MCF 10A (cell line): ENCODE measurements around the gene SLC39A13. TPM values are rescaled to one million over a fixed set of nuclear protein-coding genes. Genes with fewer than 3 reads are reported as not detected.

Experiments used
- BruUV-seq: library from RNA; stranded (reverse); fragments of 400-500 nt; replicated peaks from 2 replicates; lab custom pipeline; 2021; lab: Mats Ljungman, UMichigan
- CTCF ChIA-PET: fragments of 300-600 bp; sonication (Branson Sonifier 250); formaldehyde crosslinking; extraction: SDS; loops from one replicate; lab custom pipeline; 2021; ENCODE audit warnings: antibody characterized with exemption, inconsistent platforms; lab: Yijun Ruan, JAX
- POLR2A ChIA-PET: fragments of 300-600, 350-650 bp; sonication (Branson Sonifier 250); formaldehyde crosslinking; extraction: SDS; loops from one replicate; lab custom pipeline; 2020; ENCODE audit warnings: antibody characterized with exemption, inconsistent platforms; lab: Yijun Ruan, JAX
- DNase-seq: peaks from one replicate; pipeline ENCODE4 v3.0.0-alpha.2; 2018; ENCODE audit not compliant: unreplicated experiment
- H3K27ac Mint-ChIP-seq: one replicate; pipeline ENCODE4 v1.8.0; 2022; ENCODE audit warnings: mild to moderate bottlenecking, low read depth, mixed read lengths; ENCODE audit not compliant: unreplicated experiment
- H3K27me3 Mint-ChIP-seq: one replicate; pipeline ENCODE4 v1.8.0; 2022; ENCODE audit warnings: mixed read lengths; ENCODE audit not compliant: insufficient read depth, unreplicated experiment
- H3K36me3 Mint-ChIP-seq: one replicate; pipeline ENCODE4 v1.8.0; 2022; ENCODE audit warnings: mild to moderate bottlenecking, moderate library complexity, mixed read lengths; ENCODE audit not compliant: insufficient read depth, unreplicated experiment
- H3K4me1 Mint-ChIP-seq: one replicate; pipeline ENCODE4 v1.8.0; 2022; ENCODE audit warnings: mixed read lengths; ENCODE audit not compliant: insufficient read depth, unreplicated experiment
- H3K4me3 Mint-ChIP-seq: one replicate; pipeline ENCODE4 v1.8.0; 2022; ENCODE audit warnings: mild to moderate bottlenecking, moderate library complexity, mixed read lengths; ENCODE audit not compliant: unreplicated experiment
- H3K9me3 Mint-ChIP-seq: one replicate; pipeline ENCODE4 v1.8.0; 2022; ENCODE audit warnings: mixed read lengths; ENCODE audit not compliant: unreplicated experiment
- CTCF ChIP-seq: fragments of 200-600 bp; IDR thresholded peaks from one replicate; pipeline ENCODE4 v1.8.0; 2022; ENCODE audit warnings: antibody characterized with exemption, mild to moderate bottlenecking; ENCODE audit not compliant: unreplicated experiment
- intact Hi-C: fragments of 100-400 bp; cut with micrococcal nuclease; formaldehyde crosslinking; loops from 2 replicates; pipeline ENCODE4 v1.14.1; 2022
- total RNA-seq: library from RNA; stranded (reverse); gene quantifications from 2 replicates; pipeline ENCODE4 v1.2.3, GENCODE V29; 2022

SLC39A13 gene
- total RNA-seq, 1 experiment from 2014 or later: 56.5 TPM

- DNase-seq: no peak
- no peaks in the 10 kb centered on the region for H3K36me3 Mint-ChIP-seq
- no peak overlapping the region for H3K27ac Mint-ChIP-seq
- intact Hi-C loops: no loop called here
- no TSS peak for BruUV-seq
- POLR2A ChIA-PET: interaction anchor here (0.6 kb wide), 1 partner anchor 35 kb away, joined by 3 read pairs; no protein-coding TSS in a partner anchor
- no peaks in the 10 kb centered on the region for H3K4me1 Mint-ChIP-seq
- H3K9me3 Mint-ChIP-seq: no peaks in the 10 kb centered on the region
- no peak overlapping the region for H3K4me3 Mint-ChIP-seq
- H3K27me3 Mint-ChIP-seq: no peaks in the 10 kb centered on the region
- CTCF ChIA-PET: interaction anchor here (1.9 kb wide), 1 partner anchor 21 kb away, joined by 7 read pairs; no protein-coding TSS in a partner anchor
- no peak for TF ChIP-seq CTCF
Measured at GRCh38 chr11:47395223-47396048, 13.0 kb upstream of the SLC39A13 start.

GRCh38 chr11:47396049-47396320, 12.4 kb upstream of the SLC39A13 start:
- Mint-ChIP-seq H3K4me1 (no peaks in the 10 kb centered on the region), H3K27ac (no peak overlapping the region), H3K4me3 (no peak overlapping the region), H3K27me3 (no peaks in the 10 kb centered on the region), H3K9me3 (no peaks in the 10 kb centered on the region), H3K36me3 (no peaks in the 10 kb centered on the region)
- intact Hi-C loops: no loop called here
- no peak for TF ChIP-seq CTCF
- DNase-seq: no peak
- no TSS peak for BruUV-seq
- CTCF ChIA-PET: interaction anchor here (1.9 kb wide), 1 partner anchor 22 kb away, joined by 7 read pairs; no protein-coding TSS in a partner anchor
- POLR2A ChIA-PET: no interaction called here

- Mint-ChIP-seq H3K9me3 (no peaks in the 10 kb centered on the region), H3K4me1 (no peaks in the 10 kb centered on the region), H3K4me3 (no peak overlapping the region), H3K27me3 (no peaks in the 10 kb centered on the region), H3K36me3 (no peaks in the 10 kb centered on the region), H3K27ac (no peak overlapping the region)
- BruUV-seq: no TSS peak
- intact Hi-C loops: no loop called here
- POLR2A ChIA-PET: no interaction called here
- CTCF ChIA-PET: interaction anchor here (0.7 to 3.0 kb wide), 3 partner anchors 10 to 221 kb away, joined by 3 to 21 read pairs (median 8); partner anchors contain the start of gene ARFGAP2
- no peak for TF ChIP-seq CTCF
- no peak for DNase-seq
Measured at GRCh38 chr11:47398011-47398410, 10.4 kb upstream of the SLC39A13 start.

GRCh38 chr11:47398551-47398950, 9.8 kb upstream of the SLC39A13 start:
- H3K36me3 Mint-ChIP-seq: no peaks in the 10 kb centered on the region
- H3K4me3 Mint-ChIP-seq: no peak overlapping the region

More at GRCh38 chr11:47398551-47398950, 9.8 kb upstream of the SLC39A13 start:
- Mint-ChIP-seq H3K27ac (no peak overlapping the region), H3K4me1 (no peaks in the 10 kb centered on the region), H3K9me3 (no peaks in the 10 kb centered on the region), H3K27me3 (no peaks in the 10 kb centered on the region)
- ChIA-PET CTCF (interaction anchor here (0.6 to 3.0 kb wide), 3 partner anchors 11 to 25 kb away, joined by 3 to 21 read pairs (median 8); no protein-coding TSS in a partner anchor), POLR2A (no interaction called here)
- intact Hi-C loops: no loop called here
- no TSS peak for BruUV-seq
- DNase-seq: no peak
- TF ChIP-seq CTCF: no peak
